PFSK-1 (cell line): ENCODE data around the gene SH2D7.
A peak's percentile ranks its signal among the peaks of the same experiment; 100 is the strongest.

Experiments
- POLR2AphosphoS5 ChIP-seq: IDR thresholded peaks from 2 replicates; pipeline ENCODE4 v1.6.1; 2012; ENCODE audit warnings: low read depth, mild to moderate bottlenecking, control low read depth, low read length, moderate library complexity
- SIN3A ChIP-seq: IDR thresholded peaks from 2 replicates; pipeline ENCODE4 v1.6.1; 2012; ENCODE audit warnings: mild to moderate bottlenecking, low read length, moderate library complexity, borderline replicate concordance; ENCODE audit not compliant: insufficient read depth
- TAF1 ChIP-seq: IDR thresholded peaks from 2 replicates; pipeline ENCODE4 v1.6.1; 2012; ENCODE audit warnings: low read length, control low read depth, borderline replicate concordance; ENCODE audit not compliant: insufficient read depth
- TF ChIP-seq, protein P1 (sequence below), 2 experiments: IDR thresholded peaks; 2 replicates each; pipeline versions ENCODE4 v1.6.1 to v1.8.0; 2011 to 2012; ENCODE audit warnings: low read depth in 2 of 2, low read length in 2 of 2, control low read depth in 1 of 2, inconsistent platforms in 1 of 2, mild to moderate bottlenecking in 1 of 2, moderate library complexity in 1 of 2; ENCODE audit not compliant: insufficient read depth in 1 of 2

DNA sequence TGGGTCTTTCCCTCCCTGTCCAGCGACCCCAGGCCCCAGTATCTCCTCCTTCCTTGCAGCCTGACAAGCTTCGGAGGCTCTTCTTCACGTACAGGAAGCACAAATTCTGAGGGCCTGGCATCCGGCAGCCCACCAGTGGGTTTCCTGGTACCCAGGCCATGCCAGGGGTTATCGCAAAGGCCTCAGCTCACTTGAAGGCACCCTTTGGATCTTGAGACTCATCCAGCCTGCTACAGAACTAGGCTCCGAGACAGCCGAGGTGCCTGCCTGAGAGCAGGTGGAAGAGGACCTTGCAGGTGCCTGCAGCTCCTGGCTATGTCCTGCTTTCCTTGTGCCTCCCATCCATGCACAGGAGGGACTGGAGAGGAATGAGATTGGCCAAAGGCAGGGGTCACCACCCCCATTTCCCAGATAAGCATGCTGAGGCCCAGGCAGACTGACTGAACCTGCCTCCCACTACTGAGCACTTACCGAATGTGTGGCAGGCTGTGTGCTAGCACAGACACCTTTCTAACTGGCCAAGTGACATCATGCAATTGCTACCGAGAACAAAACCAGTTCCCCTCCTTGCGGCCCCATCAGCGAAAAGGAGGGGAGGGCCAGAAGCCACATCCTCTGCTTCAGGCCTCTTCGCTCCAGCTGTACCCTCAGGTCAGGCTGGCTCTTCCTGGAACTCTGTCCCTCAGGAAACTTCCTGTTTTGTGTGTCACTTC, 11.2 kb downstream of the SH2D7 start:
- TF ChIP-seq, protein P1, sequence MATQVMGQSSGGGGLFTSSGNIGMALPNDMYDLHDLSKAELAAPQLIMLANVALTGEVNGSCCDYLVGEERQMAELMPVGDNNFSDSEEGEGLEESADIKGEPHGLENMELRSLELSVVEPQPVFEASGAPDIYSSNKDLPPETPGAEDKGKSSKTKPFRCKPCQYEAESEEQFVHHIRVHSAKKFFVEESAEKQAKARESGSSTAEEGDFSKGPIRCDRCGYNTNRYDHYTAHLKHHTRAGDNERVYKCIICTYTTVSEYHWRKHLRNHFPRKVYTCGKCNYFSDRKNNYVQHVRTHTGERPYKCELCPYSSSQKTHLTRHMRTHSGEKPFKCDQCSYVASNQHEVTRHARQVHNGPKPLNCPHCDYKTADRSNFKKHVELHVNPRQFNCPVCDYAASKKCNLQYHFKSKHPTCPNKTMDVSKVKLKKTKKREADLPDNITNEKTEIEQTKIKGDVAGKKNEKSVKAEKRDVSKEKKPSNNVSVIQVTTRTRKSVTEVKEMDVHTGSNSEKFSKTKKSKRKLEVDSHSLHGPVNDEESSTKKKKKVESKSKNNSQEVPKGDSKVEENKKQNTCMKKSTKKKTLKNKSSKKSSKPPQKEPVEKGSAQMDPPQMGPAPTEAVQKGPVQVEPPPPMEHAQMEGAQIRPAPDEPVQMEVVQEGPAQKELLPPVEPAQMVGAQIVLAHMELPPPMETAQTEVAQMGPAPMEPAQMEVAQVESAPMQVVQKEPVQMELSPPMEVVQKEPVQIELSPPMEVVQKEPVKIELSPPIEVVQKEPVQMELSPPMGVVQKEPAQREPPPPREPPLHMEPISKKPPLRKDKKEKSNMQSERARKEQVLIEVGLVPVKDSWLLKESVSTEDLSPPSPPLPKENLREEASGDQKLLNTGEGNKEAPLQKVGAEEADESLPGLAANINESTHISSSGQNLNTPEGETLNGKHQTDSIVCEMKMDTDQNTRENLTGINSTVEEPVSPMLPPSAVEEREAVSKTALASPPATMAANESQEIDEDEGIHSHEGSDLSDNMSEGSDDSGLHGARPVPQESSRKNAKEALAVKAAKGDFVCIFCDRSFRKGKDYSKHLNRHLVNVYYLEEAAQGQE (IDR thresholded peaks at IDR 0.05; ENCODE audit: insufficient read depth in 1 of 2, low read depth in 2 of 2, low read length in 2 of 2), result no peak
- TF ChIP-seq POLR2AphosphoS5, result no peak
- no peak for TF ChIP-seq TAF1
- TF ChIP-seq SIN3A, result 0 out of 2 replicates have a peak, but pooled peaks have one; percentile 35
